C4-2B (cell line): ENCODE results near the gene TARS2.

Experiments
- H3K27ac ChIP-seq: fragments of 450-650 bp; 2 replicates; pipeline ENCODE4 v1.5.1; 2017
- ZFX ChIP-seq: fragments of 450-650 bp; IDR thresholded peaks from 2 replicates; pipeline ENCODE4 v1.6.1; 2017
- TF ChIP-seq, protein P1 (sequence below): fragments of 450-650 bp; conservative IDR thresholded peaks from 2 replicates; pipeline ENCODE4 v1.5.1; 2017; ENCODE audit warnings: mild to moderate bottlenecking

Gene TARS2

DNA sequence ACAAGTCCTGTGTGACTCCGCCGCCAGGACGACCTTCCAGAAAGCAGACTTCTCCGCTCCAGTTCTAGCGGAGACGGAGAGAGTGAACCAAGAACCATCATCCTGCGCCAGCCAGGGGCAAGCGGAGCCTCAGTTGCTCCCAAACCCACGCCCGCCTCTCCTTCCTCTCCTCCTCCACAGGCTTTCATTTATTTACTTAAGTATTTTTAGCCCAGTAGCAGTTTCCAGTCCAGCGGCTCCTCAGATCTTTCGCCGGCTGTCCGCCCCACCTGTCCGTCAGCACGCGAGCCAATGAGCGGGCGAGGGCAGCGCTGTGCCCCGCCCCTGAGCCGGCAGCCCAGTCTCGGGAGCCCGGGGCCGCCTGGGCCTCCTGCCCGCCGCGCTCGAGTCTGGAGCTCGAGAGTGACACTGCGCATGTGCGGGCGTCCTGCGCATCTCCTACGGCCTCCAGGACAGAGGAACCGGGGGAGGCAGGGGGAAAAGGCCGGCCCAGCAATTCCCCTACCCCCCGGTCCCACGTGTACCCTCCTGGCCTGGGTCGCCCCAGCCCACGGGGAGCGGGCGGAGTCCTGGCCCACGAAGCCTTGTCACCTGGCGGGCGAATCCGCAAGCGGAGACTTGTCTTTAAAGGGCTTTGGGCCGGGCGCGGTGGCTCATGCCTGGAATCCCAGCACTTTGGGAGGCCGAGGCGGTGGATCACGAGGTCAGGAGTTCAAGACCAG is 28.3 kb downstream of the TARS2 start, which contains the start of gene FALEC:
Gene FALEC (plus strand): TSS at position 425 of the 722 bp plus-strand sequence.
- H3K27ac ChIP-seq: peak within 1 kb of the TSS; percentile 75
- TF ChIP-seq, protein P1, sequence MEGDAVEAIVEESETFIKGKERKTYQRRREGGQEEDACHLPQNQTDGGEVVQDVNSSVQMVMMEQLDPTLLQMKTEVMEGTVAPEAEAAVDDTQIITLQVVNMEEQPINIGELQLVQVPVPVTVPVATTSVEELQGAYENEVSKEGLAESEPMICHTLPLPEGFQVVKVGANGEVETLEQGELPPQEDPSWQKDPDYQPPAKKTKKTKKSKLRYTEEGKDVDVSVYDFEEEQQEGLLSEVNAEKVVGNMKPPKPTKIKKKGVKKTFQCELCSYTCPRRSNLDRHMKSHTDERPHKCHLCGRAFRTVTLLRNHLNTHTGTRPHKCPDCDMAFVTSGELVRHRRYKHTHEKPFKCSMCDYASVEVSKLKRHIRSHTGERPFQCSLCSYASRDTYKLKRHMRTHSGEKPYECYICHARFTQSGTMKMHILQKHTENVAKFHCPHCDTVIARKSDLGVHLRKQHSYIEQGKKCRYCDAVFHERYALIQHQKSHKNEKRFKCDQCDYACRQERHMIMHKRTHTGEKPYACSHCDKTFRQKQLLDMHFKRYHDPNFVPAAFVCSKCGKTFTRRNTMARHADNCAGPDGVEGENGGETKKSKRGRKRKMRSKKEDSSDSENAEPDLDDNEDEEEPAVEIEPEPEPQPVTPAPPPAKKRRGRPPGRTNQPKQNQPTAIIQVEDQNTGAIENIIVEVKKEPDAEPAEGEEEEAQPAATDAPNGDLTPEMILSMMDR: no peak
- no peak for TF ChIP-seq ZFX

DNA sequence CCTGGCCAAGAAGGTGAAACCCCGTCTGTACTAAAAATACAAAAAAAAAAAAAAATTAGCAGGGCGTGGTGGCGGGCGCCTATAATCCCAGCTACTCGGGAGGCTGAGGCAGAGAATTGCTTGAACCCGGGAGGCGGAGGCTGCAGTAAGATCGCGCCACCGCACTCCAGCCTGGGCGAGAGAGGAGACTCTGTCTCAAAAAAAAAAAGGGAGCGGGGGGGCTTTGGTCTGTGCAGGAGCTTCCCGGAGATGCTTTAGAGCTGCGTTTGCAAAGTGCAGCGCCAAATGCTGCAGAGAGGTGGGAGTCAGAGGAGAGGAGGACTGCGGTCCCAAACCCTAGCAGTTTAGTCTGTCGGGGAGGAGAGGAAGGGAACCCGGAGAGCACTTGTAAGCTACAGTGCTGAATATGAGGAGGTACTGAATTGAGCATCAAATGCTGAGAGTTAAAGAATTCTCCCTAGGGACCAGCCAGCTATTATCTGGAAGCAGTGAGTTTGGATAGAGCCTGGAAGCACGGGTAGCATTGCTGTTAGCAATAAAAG is 28.9 kb downstream of the TARS2 start:
- peak overlapping the region; percentile 75 for H3K27ac ChIP-seq
- TF ChIP-seq, protein P1: no peak
- TF ChIP-seq ZFX: no peak

DNA sequence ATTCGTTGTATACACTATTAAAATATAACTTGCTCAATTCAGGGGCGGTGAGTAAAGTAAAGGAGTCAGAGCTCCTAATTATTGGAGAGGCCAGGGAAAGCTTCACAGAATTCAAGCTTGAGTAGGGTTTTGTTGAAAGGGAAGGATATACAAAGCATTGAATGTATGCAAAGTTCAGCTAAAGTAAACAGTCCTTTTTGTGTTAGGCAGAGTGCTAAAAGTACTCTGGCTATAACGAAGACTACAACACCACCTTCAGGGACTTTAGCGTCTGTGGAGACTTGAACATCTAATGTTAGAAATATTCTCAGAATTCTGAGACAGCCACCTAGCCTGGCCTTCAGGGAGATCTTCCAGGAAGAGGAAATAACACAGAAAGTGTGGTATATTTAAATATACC is 29.4 kb downstream of the TARS2 start:
- no peak overlapping the region for H3K27ac ChIP-seq
- TF ChIP-seq, protein P1: no peak
- no peak for TF ChIP-seq ZFX

DNA sequence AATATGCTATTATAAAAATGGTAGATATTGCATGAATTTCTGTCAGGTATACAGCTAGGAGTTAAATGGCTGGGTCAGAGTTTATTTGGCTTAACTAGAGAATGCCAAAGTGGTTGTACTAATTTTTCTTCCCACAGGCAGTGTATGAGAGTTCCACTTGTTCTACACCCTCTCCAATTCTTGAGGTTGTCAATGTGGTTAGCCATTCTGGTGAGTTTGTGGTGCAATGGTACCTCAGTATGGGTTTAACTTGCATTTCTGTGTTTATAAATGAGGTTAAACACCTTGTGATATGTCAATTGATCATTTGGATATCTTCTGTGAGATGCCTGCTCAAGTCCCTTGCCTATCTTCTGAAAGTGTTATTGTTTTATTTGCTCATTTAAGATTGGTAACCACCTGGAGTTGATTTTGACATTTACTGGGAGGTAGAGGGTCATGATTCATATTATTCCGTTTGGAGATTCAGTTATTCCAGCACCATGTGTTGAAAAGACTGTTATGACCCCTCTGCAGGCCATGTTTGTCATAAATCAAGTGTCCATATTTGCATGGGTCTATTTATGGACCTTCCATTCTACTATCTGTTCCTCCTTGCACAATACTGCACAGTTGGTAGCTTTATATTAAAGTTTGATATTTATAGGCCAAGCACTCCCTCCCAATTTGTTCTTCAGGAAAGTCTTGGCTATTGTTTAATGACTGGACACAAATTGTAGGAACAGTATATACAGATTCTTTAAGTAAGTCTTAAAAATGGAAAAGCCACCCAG is 34.2 kb downstream of the TARS2 start:
- H3K27ac ChIP-seq: no peak overlapping the region
- TF ChIP-seq, protein P1: no peak
- no peak for TF ChIP-seq ZFX

DNA sequence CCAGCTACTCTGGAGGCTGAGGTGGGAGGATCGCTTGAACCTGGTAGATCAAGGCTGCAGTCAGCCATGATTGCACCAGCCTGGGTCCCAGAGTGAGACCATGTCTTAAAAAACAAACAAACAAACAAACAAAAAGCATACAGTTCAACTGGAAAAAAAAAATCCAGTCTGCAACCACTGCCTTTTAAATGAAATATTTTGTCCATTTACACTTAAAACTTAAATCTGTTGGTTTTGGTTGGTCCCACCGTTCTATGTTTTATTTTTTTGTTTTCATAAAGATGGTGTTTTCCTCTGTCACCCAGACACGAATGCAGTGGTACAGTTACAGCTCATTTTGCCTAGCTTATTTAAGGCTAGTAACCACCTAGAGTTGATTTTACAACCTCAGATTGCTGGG is 38.1 kb downstream of the TARS2 start:
- no peak for TF ChIP-seq ZFX
- TF ChIP-seq, protein P1: no peak
- H3K27ac ChIP-seq: no peak overlapping the region

DNA sequence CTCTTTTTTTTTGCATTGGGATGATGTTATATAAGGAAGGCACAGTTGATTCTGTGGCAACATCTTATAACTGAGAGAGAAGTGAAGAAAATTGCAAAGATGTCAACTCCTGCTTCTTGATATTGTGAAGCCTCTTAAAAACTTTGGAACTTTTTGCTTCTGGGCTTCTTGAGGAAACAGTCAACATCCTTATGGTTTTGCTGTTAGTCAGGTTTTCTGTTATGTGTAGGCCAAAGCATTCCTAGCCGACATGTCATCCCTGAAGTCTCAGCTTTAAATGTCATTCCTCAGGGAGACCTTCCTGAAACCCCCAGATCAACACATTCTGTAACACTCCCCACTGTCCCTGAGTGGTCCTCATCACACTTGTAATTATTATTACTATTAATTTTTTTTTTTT is 41.0 kb downstream of the TARS2 start:
- TF ChIP-seq ZFX: no peak
- TF ChIP-seq, protein P1: no peak
- no peak overlapping the region for H3K27ac ChIP-seq

DNA sequence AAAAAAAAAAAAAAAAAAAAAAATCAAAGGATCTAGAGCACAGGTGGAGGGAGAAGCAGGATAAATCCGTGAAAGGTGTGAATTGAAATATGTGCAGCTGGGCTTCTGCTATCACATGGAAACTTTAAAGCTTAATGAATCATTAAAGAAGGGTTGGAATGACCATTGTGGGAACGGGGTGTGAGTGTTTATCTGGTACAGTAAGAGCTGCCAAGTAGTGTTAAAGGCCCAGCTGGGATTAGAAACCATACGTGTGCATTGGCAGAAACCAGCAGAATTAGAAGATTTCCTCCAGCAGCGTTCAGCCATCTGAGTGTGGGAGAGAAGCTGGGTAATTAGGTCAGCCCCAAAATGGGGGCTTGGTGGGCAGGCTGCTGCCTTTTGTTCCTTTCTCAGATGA is 41.8 kb downstream of the TARS2 start:
- no peak overlapping the region for H3K27ac ChIP-seq
- TF ChIP-seq, protein P1: no peak
- TF ChIP-seq ZFX: no peak
